AG04450 (cell line): ENCODE measurements around the gene TFB2M. TPM values are rescaled to one million over a fixed set of nuclear protein-coding genes. Genes with fewer than 3 reads are reported as not detected.
"Not testable (repeated sequence)": the region's sequence is repeated elsewhere in the genome, so short reads cannot be mapped to it uniquely, and the experiment has no call there.

ENCODE experiments used
- CTCF ChIA-PET: fragments of 300-600, 350-600 bp; formaldehyde crosslinking; extraction: SDS; loops from one replicate; lab custom pipeline; 2022; ENCODE audit warnings: antibody characterized with exemption, inconsistent platforms; lab: Charles Lee
- POLR2A ChIA-PET: fragments of 350-600 bp; formaldehyde crosslinking; extraction: SDS; loops from one replicate; lab custom pipeline; 2021; ENCODE audit warnings: antibody characterized with exemption, inconsistent platforms; lab: Yijun Ruan, JAX
- DNase-seq: peaks from one replicate; pipeline ENCODE4 v3.0.0-alpha.2; 2011; ENCODE audit warnings: low read depth, low spot score
- H3K27ac ChIP-seq: one replicate; pipeline ENCODE4 v1.5.1; 2012; ENCODE audit warnings: low read depth, low read length, control low read depth
- H3K27me3 ChIP-seq: one replicate; pipeline ENCODE4 v1.6.0; 2012; ENCODE audit warnings: low read length; ENCODE audit not compliant: control insufficient read depth, insufficient read depth
- H3K4me3 ChIP-seq: 2 replicates; pipeline ENCODE4 v1.5.1; 2011; ENCODE audit warnings: mild to moderate bottlenecking, low read depth, low read length, control low read depth
- H3K9me3 ChIP-seq: 2 replicates; pipeline ENCODE4 v1.5.1; 2012; ENCODE audit warnings: low read length; ENCODE audit not compliant: control insufficient read depth, insufficient read depth
- polyA plus RNA-seq: library from polyadenylated mRNA; depleted of rRNA; stranded (reverse); fragments of >200 nt; gene quantifications from 2 replicates; pipeline ENCODE4 v1.2.3, GENCODE V29; 2011
- TF ChIP-seq, protein P1 (sequence below): IDR thresholded peaks from 2 replicates; pipeline ENCODE4 v1.5.1; 2011; ENCODE audit warnings: low read depth, low read length, control low read depth, inconsistent platforms

TFB2M gene
- polyA plus RNA-seq, 1 experiment, result 23.2 TPM

GRCh38 chr1:246572785-246573184, 6.7 kb upstream of the TFB2M start:
- ChIA-PET CTCF (no interaction called here), POLR2A (no interaction called here)
- DNase-seq, result no peak
- H3K9me3 ChIP-seq, result no peaks in the 10 kb centered on the region
- H3K27ac ChIP-seq, result no peak overlapping the region
- no peak overlapping the region for H3K4me3 ChIP-seq
- H3K27me3 ChIP-seq, result no peaks in the 10 kb centered on the region
- TF ChIP-seq, protein P1, sequence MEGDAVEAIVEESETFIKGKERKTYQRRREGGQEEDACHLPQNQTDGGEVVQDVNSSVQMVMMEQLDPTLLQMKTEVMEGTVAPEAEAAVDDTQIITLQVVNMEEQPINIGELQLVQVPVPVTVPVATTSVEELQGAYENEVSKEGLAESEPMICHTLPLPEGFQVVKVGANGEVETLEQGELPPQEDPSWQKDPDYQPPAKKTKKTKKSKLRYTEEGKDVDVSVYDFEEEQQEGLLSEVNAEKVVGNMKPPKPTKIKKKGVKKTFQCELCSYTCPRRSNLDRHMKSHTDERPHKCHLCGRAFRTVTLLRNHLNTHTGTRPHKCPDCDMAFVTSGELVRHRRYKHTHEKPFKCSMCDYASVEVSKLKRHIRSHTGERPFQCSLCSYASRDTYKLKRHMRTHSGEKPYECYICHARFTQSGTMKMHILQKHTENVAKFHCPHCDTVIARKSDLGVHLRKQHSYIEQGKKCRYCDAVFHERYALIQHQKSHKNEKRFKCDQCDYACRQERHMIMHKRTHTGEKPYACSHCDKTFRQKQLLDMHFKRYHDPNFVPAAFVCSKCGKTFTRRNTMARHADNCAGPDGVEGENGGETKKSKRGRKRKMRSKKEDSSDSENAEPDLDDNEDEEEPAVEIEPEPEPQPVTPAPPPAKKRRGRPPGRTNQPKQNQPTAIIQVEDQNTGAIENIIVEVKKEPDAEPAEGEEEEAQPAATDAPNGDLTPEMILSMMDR, result no peak

DNA sequence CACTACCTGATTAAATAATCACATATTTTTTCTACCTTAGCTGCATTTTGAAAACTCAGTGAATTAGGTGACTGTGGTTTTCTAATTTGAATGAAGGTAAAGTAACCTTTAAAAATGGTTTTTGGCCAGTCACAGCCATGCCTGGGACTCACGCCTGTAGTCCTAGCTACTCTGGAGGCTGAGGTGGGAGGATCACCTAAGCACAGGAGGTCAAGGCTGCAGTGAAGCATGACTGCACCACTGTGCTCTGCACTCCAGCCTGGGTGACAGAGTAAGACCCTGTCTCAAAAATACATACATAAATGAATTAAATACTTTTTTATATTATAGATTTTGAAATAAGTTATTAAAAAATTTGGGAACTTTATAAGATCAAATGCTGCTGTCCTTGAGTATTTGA, 5.9 kb upstream of the TFB2M start:
- TF ChIP-seq, protein P1, result no peak
- H3K27me3 ChIP-seq, result no peaks in the 10 kb centered on the region
- H3K9me3 ChIP-seq, result no peaks in the 10 kb centered on the region
- no peak overlapping the region for H3K27ac ChIP-seq
- ChIA-PET CTCF (interaction anchor here (0.6 kb wide), 1 partner anchor 82 kb away, joined by 3 read pairs; no protein-coding TSS in a partner anchor), POLR2A (no interaction called here)
- no peak overlapping the region for H3K4me3 ChIP-seq
- DNase-seq, result no peak

DNA sequence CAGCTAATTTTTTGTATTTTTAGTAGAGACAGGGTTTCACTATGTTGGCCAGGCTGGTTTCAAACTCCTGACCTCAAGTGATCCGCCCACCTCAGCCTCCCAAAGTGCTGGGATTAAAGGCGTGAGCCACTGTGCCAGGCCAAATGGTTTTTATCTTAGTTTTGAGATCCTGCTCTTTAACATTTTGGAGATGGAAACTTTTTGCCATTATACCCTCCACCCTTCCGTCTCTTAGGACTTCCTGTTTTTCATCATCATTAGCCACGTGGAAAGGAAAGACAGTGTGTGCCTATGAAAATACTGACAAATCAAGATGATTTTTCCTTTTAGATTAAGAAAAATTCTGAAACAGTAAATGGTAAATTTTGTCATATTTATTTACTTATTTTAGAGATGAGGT, 5.2 kb upstream of the TFB2M start:
- CTCF ChIA-PET, result interaction anchor here (0.6 to 1.0 kb wide), 2 partner anchors 11 to 81 kb away, joined by 3 read pairs; no protein-coding TSS in a partner anchor
- H3K9me3 ChIP-seq, DNase-seq, POLR2A ChIA-PET, H3K4me3 ChIP-seq, H3K27me3 ChIP-seq, H3K27ac ChIP-seq: not testable (repeated sequence)

GRCh38 chr1:246569248-246570238, 3.5 kb upstream of the TFB2M start:
- Histone ChIP-seq H3K4me3 (no peak overlapping the region), H3K27me3 (no peaks in the 10 kb centered on the region), H3K9me3 (peaks cover 4% of the 10 kb centered on the region; the same call in 1 of the 2 replicates), H3K27ac (no peak overlapping the region)
- POLR2A ChIA-PET, result no interaction called here
- DNase-seq, result no peak
- TF ChIP-seq, protein P1, result no peak
- CTCF ChIA-PET, result no interaction called here

- ChIA-PET POLR2A (interaction anchor here (0.7 to 2.3 kb wide), 3 partner anchors 25 to 65 kb away, joined by 3 to 7 read pairs (median 6); no protein-coding TSS in a partner anchor), CTCF (interaction anchor here (1.0 to 1.6 kb wide), 5 partner anchors 65 to 137 kb away, joined by 3 to 9 read pairs (median 3); no protein-coding TSS in a partner anchor)
- H3K27me3 ChIP-seq, result no peaks in the 10 kb centered on the region
- H3K9me3 ChIP-seq, result peaks cover 4% of the 10 kb centered on the region; the same call in 1 of the 2 replicates
- H3K27ac ChIP-seq, result no peak overlapping the region
- H3K4me3 ChIP-seq, result peak overlapping the region; percentile 98
- DNase-seq, result no peak
- TF ChIP-seq, protein P1, result no peak
These were observed 1.7 kb upstream of the TFB2M start for GRCh38 chr1:246567646-246568235.
